ENCODE results near the gene ZPBP.

- no peak for TF ChIP-seq EZH2 (IDR thresholded peaks at IDR 0.05; ENCODE audit: low read length, missing control alignments)
- TF ChIP-seq, protein P1, sequence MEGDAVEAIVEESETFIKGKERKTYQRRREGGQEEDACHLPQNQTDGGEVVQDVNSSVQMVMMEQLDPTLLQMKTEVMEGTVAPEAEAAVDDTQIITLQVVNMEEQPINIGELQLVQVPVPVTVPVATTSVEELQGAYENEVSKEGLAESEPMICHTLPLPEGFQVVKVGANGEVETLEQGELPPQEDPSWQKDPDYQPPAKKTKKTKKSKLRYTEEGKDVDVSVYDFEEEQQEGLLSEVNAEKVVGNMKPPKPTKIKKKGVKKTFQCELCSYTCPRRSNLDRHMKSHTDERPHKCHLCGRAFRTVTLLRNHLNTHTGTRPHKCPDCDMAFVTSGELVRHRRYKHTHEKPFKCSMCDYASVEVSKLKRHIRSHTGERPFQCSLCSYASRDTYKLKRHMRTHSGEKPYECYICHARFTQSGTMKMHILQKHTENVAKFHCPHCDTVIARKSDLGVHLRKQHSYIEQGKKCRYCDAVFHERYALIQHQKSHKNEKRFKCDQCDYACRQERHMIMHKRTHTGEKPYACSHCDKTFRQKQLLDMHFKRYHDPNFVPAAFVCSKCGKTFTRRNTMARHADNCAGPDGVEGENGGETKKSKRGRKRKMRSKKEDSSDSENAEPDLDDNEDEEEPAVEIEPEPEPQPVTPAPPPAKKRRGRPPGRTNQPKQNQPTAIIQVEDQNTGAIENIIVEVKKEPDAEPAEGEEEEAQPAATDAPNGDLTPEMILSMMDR (conservative IDR thresholded peaks at IDR 0.05 in 1 of 2, IDR thresholded peaks at IDR 0.05 in 1 of 2; ENCODE audit: low read depth in 1 of 2, low read length in 2 of 2), result no peak
Measured at GRCh38 chr7:49986191-49986590, 106.9 kb downstream of the ZPBP start.
